GM21515 (cell line): ENCODE data around the gene ACAN.

Experiments used
- ATAC-seq: cut with Tn5 transposase; IDR thresholded peaks from one replicate; pipeline ENCODE4 v1.9.1; 2021; ENCODE audit not compliant: unreplicated experiment

ACAN gene

GRCh38 chr15:88920186-88920891 is 117.1 kb downstream of the ACAN start:
- no peak for ATAC-seq

DNA sequence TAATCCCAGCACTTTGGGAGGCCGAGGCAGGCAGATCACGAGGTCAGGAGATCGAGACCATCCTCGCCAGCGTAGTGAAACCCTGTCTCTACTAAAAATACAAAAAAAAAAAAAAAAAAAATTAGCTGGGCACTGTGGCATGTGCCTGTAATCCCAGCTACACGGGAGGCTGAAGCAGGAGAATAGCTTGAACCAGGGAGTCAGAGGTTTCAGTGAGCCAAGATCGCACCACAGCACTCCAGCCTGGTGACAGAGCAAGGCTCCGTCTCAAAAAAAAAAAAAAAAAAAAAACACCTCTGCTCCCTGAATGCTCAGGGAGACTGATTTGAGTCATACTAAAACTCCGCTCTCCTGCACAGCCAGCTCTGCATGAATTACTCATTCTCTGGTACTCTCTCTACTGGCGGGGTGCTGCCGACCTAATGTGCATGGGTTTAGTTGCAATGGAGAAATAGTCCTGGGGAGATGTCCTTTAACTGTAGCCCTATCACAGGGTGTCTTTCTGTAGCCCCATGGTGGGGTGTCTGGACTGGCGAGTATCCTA is 117.7 kb downstream of the ACAN start:
- peak; percentile 69 for ATAC-seq
